NCI-H524 (cell line): Measurements from ENCODE around the gene LLPH.
A peak's percentile ranks its signal among the peaks of the same experiment; 100 is the strongest.

Experiments
- DNase-seq, 2 experiments: peaks; one replicate each; lab custom pipeline; 2025; lab: John Stamatoyannopoulos, UW

The LLPH gene

GRCh38 chr12:66090157-66090556 lies 40.4 kb downstream of the LLPH start:
- DNase-seq: no peak

GRCh38 chr12:66087365-66087943 lies 43.1 kb downstream of the LLPH start:
- peak; percentile 34 to 50 for DNase-seq

DNA sequence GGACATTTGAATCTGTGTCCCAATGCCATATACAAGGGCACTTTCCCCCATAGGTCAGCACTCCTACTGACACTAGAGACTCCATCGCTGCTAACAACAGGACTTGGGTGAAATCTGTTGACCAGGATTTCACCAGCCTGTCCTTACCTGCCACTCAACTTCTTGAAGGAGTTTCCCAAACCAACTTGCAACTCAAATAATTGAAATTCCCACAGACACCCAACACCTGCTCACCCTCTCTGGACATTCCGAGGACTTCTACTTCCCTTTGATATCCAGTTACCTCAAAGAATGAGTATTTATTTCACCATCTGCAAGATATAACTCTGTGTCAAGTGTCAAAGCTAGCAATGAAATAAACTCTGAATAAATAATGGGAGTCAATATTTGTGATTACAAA lies 44.6 kb downstream of the LLPH start:
- no peak for DNase-seq

- no peak for DNase-seq
Observed at GRCh38 chr12:66085213-66085612, 45.3 kb downstream of the LLPH start.

DNA sequence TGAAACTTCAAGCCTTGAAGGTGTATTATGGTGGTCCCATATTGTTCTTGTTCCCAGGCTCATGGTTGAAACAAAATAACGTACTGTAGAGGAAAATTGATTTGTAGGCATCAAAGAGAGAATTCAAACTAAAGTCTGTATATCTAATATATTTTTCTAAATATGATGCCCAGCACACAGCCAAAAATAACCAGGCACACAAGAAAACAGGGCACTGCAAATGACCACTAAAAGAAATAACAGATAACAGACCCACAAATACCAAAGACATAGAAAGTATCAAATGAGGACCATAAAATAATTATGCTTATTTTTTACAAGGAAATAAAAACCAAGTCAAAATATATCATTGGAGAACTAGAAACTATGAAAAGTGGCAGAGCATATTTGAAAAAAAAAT lies 46.8 kb downstream of the LLPH start:
- no peak for DNase-seq

DNA sequence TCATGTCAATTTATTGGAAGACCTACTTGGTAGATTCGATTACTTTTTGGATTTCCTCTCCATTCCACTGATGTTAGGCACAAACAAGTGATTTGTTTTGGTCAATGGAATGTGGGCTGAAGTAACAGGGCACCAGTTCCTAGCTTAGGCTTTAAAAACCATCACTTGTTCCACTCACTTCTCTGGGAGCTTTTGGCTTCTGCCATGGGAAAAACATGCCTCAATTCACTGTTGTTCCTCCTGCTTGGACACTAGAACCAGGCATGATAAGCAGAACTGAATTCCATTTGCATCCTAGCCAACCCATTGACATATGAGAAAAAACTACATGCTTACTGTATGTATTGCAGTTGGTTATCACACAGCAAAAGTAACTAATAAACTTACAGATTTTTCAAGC lies 47.8 kb downstream of the LLPH start:
- no peak for DNase-seq

- DNase-seq: peak; percentile 17 to 53
Observed at GRCh38 chr12:66080791-66081190, 49.8 kb downstream of the LLPH start.

DNA sequence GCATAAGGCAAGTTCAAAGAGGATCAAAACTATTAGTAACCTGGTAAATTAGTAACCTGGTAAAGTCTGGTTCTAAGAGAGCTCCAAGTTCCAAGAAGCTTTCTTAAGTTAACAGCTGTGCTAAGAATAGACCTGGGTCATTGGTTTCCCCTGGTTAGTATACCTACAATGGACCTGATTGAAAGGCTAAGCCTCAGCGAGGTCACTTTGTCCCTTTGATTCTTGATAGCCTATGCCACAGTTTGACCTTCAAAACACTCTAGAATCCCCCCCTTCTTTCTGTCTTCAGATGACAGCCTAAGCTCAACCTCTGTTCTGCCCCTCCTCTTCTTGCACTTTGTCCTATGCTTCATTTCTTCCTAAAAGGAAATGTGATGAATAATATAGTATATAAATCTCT lies 53.0 kb downstream of the LLPH start:
- no peak for DNase-seq

GRCh38 chr12:66074561-66074960 lies 56.0 kb downstream of the LLPH start:
- DNase-seq: no peak

DNA sequence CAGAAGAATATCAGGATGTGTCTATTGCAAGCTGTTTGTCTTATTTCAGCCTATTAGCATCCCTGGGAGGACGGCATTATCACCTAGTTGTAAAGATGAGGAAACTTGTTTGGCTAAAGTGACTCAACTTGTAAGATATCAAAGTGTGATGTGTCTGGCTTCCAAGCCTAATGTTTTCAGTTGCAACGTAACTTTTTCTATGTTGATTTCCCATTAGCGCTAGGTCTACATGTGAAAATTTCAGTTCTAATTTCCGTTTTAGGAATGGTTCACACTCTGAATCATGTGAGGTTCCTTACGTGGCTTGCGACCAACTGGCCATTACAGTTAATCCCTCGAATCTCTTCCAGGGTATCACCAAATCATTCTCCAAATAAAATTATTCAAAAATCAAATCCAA lies 58.0 kb downstream of the LLPH start:
- DNase-seq: no peak

- DNase-seq: no peak
Observed at GRCh38 chr12:66072135-66072534, 58.4 kb downstream of the LLPH start.

DNA sequence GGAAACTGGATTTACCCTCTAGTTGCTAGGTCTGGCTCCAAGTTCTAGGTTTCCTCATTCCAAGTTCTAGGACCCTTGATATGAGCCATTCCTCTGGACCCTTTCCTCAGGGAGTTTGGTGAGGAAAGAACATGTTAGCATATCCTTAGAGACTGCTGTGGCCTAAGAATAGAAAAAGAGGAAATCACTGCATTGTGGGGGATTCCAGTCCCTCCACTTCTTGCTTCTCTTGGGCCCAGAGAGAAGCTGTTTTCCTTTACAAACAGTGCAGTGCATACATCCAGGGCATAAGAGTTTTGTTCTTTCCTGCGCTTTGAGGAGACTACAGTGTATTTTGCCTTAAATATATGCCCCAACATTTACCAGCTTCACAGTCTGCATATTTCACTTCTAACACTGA lies 59.0 kb downstream of the LLPH start:
- DNase-seq: no peak

- no peak for DNase-seq
Observed at GRCh38 chr12:66070378-66071120, 60.0 kb downstream of the LLPH start.

DNA sequence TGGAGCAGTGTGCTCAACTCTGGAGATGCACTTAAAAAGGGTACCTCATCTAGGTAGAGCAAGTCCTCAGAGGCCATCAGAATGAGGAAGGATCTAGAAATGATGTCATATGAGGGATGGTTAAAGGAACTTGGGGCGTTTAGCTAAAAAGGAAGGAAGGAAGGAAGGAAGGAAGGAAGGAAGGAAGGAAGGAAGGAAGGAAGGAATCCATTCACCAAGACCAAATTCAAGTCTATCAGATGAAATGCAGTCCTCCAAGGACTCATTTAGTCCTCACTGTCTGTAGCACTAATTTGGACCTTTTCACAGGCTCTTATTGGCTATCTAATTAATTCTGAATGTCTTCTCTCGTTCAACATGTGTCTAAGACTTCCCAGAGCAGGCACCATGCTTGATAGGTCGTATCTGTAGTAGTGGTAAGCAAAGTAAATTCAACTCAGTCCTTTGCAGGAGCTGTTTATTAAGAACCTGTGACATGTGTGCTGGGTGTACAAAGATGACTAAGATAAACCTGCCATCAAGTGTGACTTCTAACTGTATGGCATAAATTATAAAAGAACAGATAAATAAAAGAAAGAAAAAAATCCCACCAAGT lies 63.5 kb downstream of the LLPH start:
- DNase-seq: no peak
